Stomach (tissue), 4 donors: ENCODE measurements around the gene ZNF507.

Experiments used
- POLR2AphosphoS5 ChIP-seq, 3 donors: sonication (generic); formaldehyde crosslinking; IDR thresholded peaks; one replicate each; pipeline ENCODE4 v1.6.1; 2016; ENCODE audit warnings: antibody characterized with exemption in 3 of 3
- TF ChIP-seq, protein P1 (sequence below), 7 experiments: fragments of 450-650 bp in 4 of 7; fragments of 200-600 bp in 3 of 7; sonication (generic) in 3 of 7; IDR thresholded peaks; one replicate each; pipeline ENCODE4 v1.5.1; 2016 to 2019; ENCODE audit warnings: antibody characterized with exemption in 7 of 7, control low read depth in 2 of 7, mild to moderate bottlenecking in 1 of 7

DNA sequence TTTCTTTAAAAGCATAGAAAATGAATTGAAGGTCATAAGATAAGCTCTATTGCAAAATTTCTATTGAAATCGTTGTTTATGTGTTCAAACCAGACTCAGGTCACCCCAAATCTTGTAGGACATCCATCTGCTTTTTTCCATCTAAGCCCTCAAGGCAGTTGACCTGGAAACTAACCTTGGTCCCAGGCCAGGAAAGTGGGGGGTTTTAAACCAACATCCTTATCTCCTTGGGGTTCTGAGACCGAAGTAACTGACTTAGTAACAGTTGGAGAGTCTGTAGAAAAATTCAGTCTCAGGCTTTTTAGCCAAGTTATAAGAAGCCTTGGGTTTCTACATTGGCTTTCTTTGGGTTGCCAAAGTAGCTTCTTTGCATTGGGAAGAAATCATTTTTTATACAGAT is 23.4 kb downstream of the ZNF507 start:
- TF ChIP-seq, protein P1, sequence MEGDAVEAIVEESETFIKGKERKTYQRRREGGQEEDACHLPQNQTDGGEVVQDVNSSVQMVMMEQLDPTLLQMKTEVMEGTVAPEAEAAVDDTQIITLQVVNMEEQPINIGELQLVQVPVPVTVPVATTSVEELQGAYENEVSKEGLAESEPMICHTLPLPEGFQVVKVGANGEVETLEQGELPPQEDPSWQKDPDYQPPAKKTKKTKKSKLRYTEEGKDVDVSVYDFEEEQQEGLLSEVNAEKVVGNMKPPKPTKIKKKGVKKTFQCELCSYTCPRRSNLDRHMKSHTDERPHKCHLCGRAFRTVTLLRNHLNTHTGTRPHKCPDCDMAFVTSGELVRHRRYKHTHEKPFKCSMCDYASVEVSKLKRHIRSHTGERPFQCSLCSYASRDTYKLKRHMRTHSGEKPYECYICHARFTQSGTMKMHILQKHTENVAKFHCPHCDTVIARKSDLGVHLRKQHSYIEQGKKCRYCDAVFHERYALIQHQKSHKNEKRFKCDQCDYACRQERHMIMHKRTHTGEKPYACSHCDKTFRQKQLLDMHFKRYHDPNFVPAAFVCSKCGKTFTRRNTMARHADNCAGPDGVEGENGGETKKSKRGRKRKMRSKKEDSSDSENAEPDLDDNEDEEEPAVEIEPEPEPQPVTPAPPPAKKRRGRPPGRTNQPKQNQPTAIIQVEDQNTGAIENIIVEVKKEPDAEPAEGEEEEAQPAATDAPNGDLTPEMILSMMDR (IDR thresholded peaks at IDR 0.05): no peak
- no peak for TF ChIP-seq POLR2AphosphoS5 (IDR thresholded peaks at IDR 0.05)
